B cell (primary cell): ENCODE measurements around the gene TIMM44. TPM values are rescaled to one million over a fixed set of nuclear protein-coding genes. Genes with fewer than 3 reads are reported as not detected.

ENCODE experiments used
- ATAC-seq: fragments of 200-7000 bp; cut with Tn5 transposase; one replicate; pipeline ENCODE4 v1.10.0; 2021; ENCODE audit warnings: low read depth, mild to moderate bottlenecking, moderate number of reproducible peaks, moderate library complexity
- CTCF ChIA-PET: fragments of 350-600 bp; sonication (Branson Sonifier 250); formaldehyde crosslinking; loops from one replicate; lab custom pipeline; 2021; ENCODE audit warnings: antibody characterized with exemption, inconsistent platforms; lab: Charles Lee
- POLR2A ChIA-PET: fragments of 350-600 bp; sonication (Branson Sonifier 250); formaldehyde crosslinking; loops from one replicate; lab custom pipeline; 2021; ENCODE audit warnings: antibody characterized with exemption; lab: Charles Lee
- DNase-seq: peaks from one replicate; pipeline ENCODE4 v3.0.0; 2013
- H2AFZ ChIP-seq: 2 replicates; pipeline ENCODE4 v1.6.1; 2012; ENCODE audit warnings: mild to moderate bottlenecking, low read depth, low read length; ENCODE audit not compliant: insufficient read depth, poor library complexity, severe bottlenecking
- H3K27ac ChIP-seq, 2 donors: 1 replicate in 1 of 2; 2 replicates in 1 of 2; pipeline ENCODE4 v1.5.1; 2012 to 2013; ENCODE audit warnings: low read length in 2 of 2, mild to moderate bottlenecking in 2 of 2, moderate library complexity in 1 of 2
- H3K27me3 ChIP-seq, 4 experiments: fragments of 200-600 bp in 1 of 4; sonication (generic) in 1 of 4; replicated peaks in 1 of 4; 1 replicate in 2 of 4; 2 replicates in 2 of 4; pipeline versions ENCODE4 v1.6.1 to v1.7.0; 2013 to 2016; ENCODE audit warnings: low read length in 3 of 4, mild to moderate bottlenecking in 2 of 4, mixed read lengths in 1 of 4, moderate library complexity in 1 of 4; ENCODE audit not compliant: insufficient read depth in 4 of 4, control insufficient read depth in 3 of 4; ENCODE audit errors: control extremely low read depth in 1 of 4
- H3K36me3 ChIP-seq, 2 experiments: replicated peaks in 1 of 2; 1 replicate in 1 of 2; 2 replicates in 1 of 2; pipeline versions ENCODE4 v1.6.1 to v1.7.1; 2013; ENCODE audit warnings: low read length in 1 of 2; ENCODE audit not compliant: insufficient read depth in 2 of 2, control insufficient read depth in 1 of 2; ENCODE audit errors: control extremely low read depth in 1 of 2, extremely low read depth in 1 of 2
- H3K4me1 ChIP-seq, 2 donors: fragments of 200-600 bp in 1 of 2; sonication (generic) in 1 of 2; 1 replicate in 1 of 2; 2 replicates in 1 of 2; pipeline versions ENCODE4 v1.5.1 to v1.6.1; 2013 to 2017; ENCODE audit warnings: low read length in 2 of 2; ENCODE audit not compliant: control insufficient read depth in 2 of 2, insufficient read depth in 2 of 2
- H3K4me2 ChIP-seq: replicated peaks from 2 replicates; pipeline ENCODE3; 2012; ENCODE audit warnings: mild to moderate bottlenecking, low read depth, low read length; ENCODE audit not compliant: poor library complexity, severe bottlenecking
- H3K4me3 ChIP-seq, 5 experiments: fragments of 200-600 bp in 1 of 5; sonication (generic) in 1 of 5; 1 replicate in 3 of 5; 2 replicates in 2 of 5; pipeline versions ENCODE4 v1.5.1 to v1.7.0; 2011 to 2016; ENCODE audit warnings: low read length in 4 of 5, mild to moderate bottlenecking in 4 of 5, low read depth in 2 of 5, control low read depth in 1 of 5, moderate library complexity in 1 of 5; ENCODE audit not compliant: insufficient read depth in 1 of 5; ENCODE audit errors: control extremely low read depth in 1 of 5, extremely low read depth in 1 of 5
- H3K79me2 ChIP-seq: fragments of 200-600 bp; sonication (generic); one replicate; pipeline ENCODE4 v1.6.0; 2016; ENCODE audit warnings: low read length; ENCODE audit not compliant: control insufficient read depth, insufficient read depth
- H3K9ac ChIP-seq: fragments of 200-600 bp; sonication (generic); 2 replicates; pipeline ENCODE4 v1.6.1; 2017; ENCODE audit warnings: mild to moderate bottlenecking, low read length, moderate library complexity
- H3K9me3 ChIP-seq, 3 donors: one replicate each; pipeline versions ENCODE4 v1.6.1 to v1.7.1; 2013; ENCODE audit warnings: low read length in 2 of 3; ENCODE audit not compliant: control insufficient read depth in 2 of 3, insufficient read depth in 1 of 3; ENCODE audit errors: control extremely low read depth in 1 of 3
- H4K20me1 ChIP-seq: 2 replicates; pipeline ENCODE4 v1.6.0; 2012; ENCODE audit warnings: mild to moderate bottlenecking, low read length; ENCODE audit not compliant: insufficient read depth, control insufficient read depth, poor library complexity, severe bottlenecking
- H3K27ac Mint-ChIP-seq: one replicate; pipeline ENCODE4 v1.8.0; 2021; ENCODE audit warnings: mixed read lengths
- H3K27me3 Mint-ChIP-seq: one replicate; pipeline ENCODE4 v1.8.0; 2021; ENCODE audit warnings: mixed read lengths
- H3K4me1 Mint-ChIP-seq: one replicate; pipeline ENCODE4 v1.8.0; 2021; ENCODE audit warnings: mixed read lengths
- H3K4me3 Mint-ChIP-seq: one replicate; pipeline ENCODE4 v1.8.0; 2021; ENCODE audit warnings: mixed read lengths
- H3K9me3 Mint-ChIP-seq: one replicate; pipeline ENCODE4 v1.8.0; 2022; ENCODE audit warnings: mixed read lengths; ENCODE audit not compliant: insufficient read depth
- CTCF ChIP-seq: fragments of 200-600 bp; IDR thresholded peaks from one replicate; pipeline ENCODE4 v1.8.0; 2022; ENCODE audit warnings: antibody characterized with exemption, mild to moderate bottlenecking
- EZH2 ChIP-seq: IDR thresholded peaks from 2 replicates; pipeline ENCODE4 v1.6.1; 2012; ENCODE audit warnings: borderline replicate concordance, low read depth, mild to moderate bottlenecking, moderate library complexity, low read length; ENCODE audit not compliant: insufficient read depth, poor library complexity, severe bottlenecking
- WGBS: methylation state at CpG from one replicate; pipeline ENCODE4 v1.1.5; 2013; ENCODE audit warnings: missing lambda C conversion rate; ENCODE audit not compliant: insufficient coverage; 5-methylcytosine and 5-hydroxymethylcytosine counted together
- intact Hi-C: fragments of 100-400 bp; cut with micrococcal nuclease; formaldehyde crosslinking; loops from one replicate; pipeline ENCODE4 v1.10.0; 2022
- polyA plus RNA-seq: library from polyadenylated mRNA; depleted of rRNA; stranded (reverse); fragments of >200 nt; gene quantifications from 2 replicates; pipeline ENCODE4 v1.2.3, GENCODE V29; 2012
- total RNA-seq, 2 donors: library from RNA; stranded (reverse); fragments of 120-200 nt in 1 of 2; gene quantifications; 1 replicate in 1 of 2; 2 replicates in 1 of 2; pipeline versions ENCODE4 v1.2.3 to v1.2.4, GENCODE V29; 2013 to 2022

Gene TIMM44
- total and polyA plus RNA-seq, 2 donors (not counting 1 experiment from before 2014, with no cell fraction given), result 48.9 to 66.5 TPM

GRCh38 chr19:7968796-7969554, 25.5 kb upstream of the TIMM44 start:
- H3K36me3 ChIP-seq, result peaks cover 3 to 62% of the 10 kb centered on the region in 2 experiments
- H3K9me3 ChIP-seq, result no peaks in the 10 kb centered on the region
- TF ChIP-seq EZH2 (no peak), CTCF (no peak)
- no peak overlapping the region for H3K4me3 ChIP-seq
- no peak overlapping the region for H3K4me3 Mint-ChIP-seq
- no peak for ATAC-seq
- H3K27me3 Mint-ChIP-seq, result no peaks in the 10 kb centered on the region
- H2AFZ ChIP-seq, result no peak overlapping the region
- H3K27ac Mint-ChIP-seq, result no peak overlapping the region
- no peaks in the 10 kb centered on the region for H4K20me1 ChIP-seq
- no peak for DNase-seq
- no peak overlapping the region for H3K27ac ChIP-seq
- no peaks in the 10 kb centered on the region for H3K4me1 ChIP-seq
- ChIA-PET POLR2A (no interaction called here), CTCF (interaction anchor here (0.7 to 2.7 kb wide), 4 partner anchors 12 to 283 kb away, joined by 3 to 8 read pairs (median 4); no protein-coding TSS in a partner anchor)
- intact Hi-C loops, result no loop called here
- H3K79me2 ChIP-seq, result no peaks in the 10 kb centered on the region
- 96% methylated on average over 20 of the region's 20 CpGs for WGBS
- H3K9ac ChIP-seq, result no peak overlapping the region
- no peaks in the 10 kb centered on the region for H3K27me3 ChIP-seq
- H3K4me1 Mint-ChIP-seq, result no peaks in the 10 kb centered on the region
- H3K4me2 ChIP-seq, result no peak overlapping the region
- no peaks in the 10 kb centered on the region for H3K9me3 Mint-ChIP-seq
